GM19035 (cell line): ENCODE results near the gene USP17L22.
"Not testable (repeated sequence)": the region's sequence is repeated elsewhere in the genome, so short reads cannot be mapped to it uniquely, and the experiment has no call there.

Experiments
- ATAC-seq: cut with Tn5 transposase; IDR thresholded peaks from one replicate; pipeline ENCODE4 v1.9.1; 2021; ENCODE audit not compliant: unreplicated experiment

The USP17L22 gene

GRCh38 chr4:9267319-9267718, at the start of gene USP17L22:
TSS of gene USP17L22 (plus strand) at chr4:9267619. CDS start at chr4:9267619, 0 bp downstream.
- not testable (repeated sequence) for ATAC-seq

- ATAC-seq: not testable (repeated sequence)
Measured at GRCh38 chr4:9219852-9220251, 47.6 kb upstream of the USP17L22 start, which contains the start of gene USP17L12. TSS of gene USP17L12 (plus strand) at chr4:9220152. CDS start at chr4:9220152, 0 bp downstream.

- not testable (repeated sequence) for ATAC-seq
Measured at GRCh38 chr4:9224596-9224995, 42.8 kb upstream of the USP17L22 start, which contains the start of gene USP17L13. TSS of gene USP17L13 (plus strand) at chr4:9224896. CDS start at chr4:9224896, 0 bp downstream.

GRCh38 chr4:9230249-9230648, 37.2 kb upstream of the USP17L22 start:
- ATAC-seq: not testable (repeated sequence)

- not testable (repeated sequence) for ATAC-seq
Measured at GRCh38 chr4:9234085-9234484, 33.3 kb upstream of the USP17L22 start, which contains the start of gene USP17L15. TSS of gene USP17L15 (plus strand) at chr4:9234385. CDS start at chr4:9234385, 0 bp downstream.

GRCh38 chr4:9238461-9238860, 29.0 kb upstream of the USP17L22 start:
- ATAC-seq: not testable (repeated sequence)

GRCh38 chr4:9243579-9243978, 23.8 kb upstream of the USP17L22 start, which contains the start of gene USP17L17:
TSS of gene USP17L17 (plus strand) at chr4:9243879. CDS start at chr4:9243879, 0 bp downstream.
- not testable (repeated sequence) for ATAC-seq

- ATAC-seq: not testable (repeated sequence)
Measured at GRCh38 chr4:9247953-9248680, 19.3 kb upstream of the USP17L22 start, which contains the start of gene USP17L18. TSS of gene USP17L18 (plus strand) at chr4:9248630. CDS start at chr4:9248630, 0 bp downstream.

- ATAC-seq: not testable (repeated sequence)
Measured at GRCh38 chr4:9253078-9253477, 14.3 kb upstream of the USP17L22 start, which contains the start of gene USP17L19. TSS of gene USP17L19 (plus strand) at chr4:9253378. CDS start at chr4:9253378, 0 bp downstream.

GRCh38 chr4:9257824-9258223, 9.6 kb upstream of the USP17L22 start, which contains the start of gene USP17L20:
TSS of gene USP17L20 (plus strand) at chr4:9258124. CDS start at chr4:9258124, 0 bp downstream.
- ATAC-seq: not testable (repeated sequence)

- ATAC-seq: not testable (repeated sequence)
Measured at GRCh38 chr4:9262572-9262971, 4.8 kb upstream of the USP17L22 start, which contains the start of gene USP17L21. TSS of gene USP17L21 (plus strand) at chr4:9262872. CDS start at chr4:9262872, 0 bp downstream.

GRCh38 chr4:9271719-9272118, 4.3 kb downstream of the USP17L22 start:
- ATAC-seq: not testable (repeated sequence)
